GM19468 (cell line): ENCODE measurements around the gene TNPO1.

ENCODE experiments used
- ATAC-seq: cut with Tn5 transposase; IDR thresholded peaks from one replicate; pipeline ENCODE4 v1.9.1; 2021; ENCODE audit warnings: mild to moderate bottlenecking, moderate library complexity, moderate number of reproducible peaks; ENCODE audit not compliant: unreplicated experiment; ENCODE audit errors: extremely low read depth

The TNPO1 gene

DNA sequence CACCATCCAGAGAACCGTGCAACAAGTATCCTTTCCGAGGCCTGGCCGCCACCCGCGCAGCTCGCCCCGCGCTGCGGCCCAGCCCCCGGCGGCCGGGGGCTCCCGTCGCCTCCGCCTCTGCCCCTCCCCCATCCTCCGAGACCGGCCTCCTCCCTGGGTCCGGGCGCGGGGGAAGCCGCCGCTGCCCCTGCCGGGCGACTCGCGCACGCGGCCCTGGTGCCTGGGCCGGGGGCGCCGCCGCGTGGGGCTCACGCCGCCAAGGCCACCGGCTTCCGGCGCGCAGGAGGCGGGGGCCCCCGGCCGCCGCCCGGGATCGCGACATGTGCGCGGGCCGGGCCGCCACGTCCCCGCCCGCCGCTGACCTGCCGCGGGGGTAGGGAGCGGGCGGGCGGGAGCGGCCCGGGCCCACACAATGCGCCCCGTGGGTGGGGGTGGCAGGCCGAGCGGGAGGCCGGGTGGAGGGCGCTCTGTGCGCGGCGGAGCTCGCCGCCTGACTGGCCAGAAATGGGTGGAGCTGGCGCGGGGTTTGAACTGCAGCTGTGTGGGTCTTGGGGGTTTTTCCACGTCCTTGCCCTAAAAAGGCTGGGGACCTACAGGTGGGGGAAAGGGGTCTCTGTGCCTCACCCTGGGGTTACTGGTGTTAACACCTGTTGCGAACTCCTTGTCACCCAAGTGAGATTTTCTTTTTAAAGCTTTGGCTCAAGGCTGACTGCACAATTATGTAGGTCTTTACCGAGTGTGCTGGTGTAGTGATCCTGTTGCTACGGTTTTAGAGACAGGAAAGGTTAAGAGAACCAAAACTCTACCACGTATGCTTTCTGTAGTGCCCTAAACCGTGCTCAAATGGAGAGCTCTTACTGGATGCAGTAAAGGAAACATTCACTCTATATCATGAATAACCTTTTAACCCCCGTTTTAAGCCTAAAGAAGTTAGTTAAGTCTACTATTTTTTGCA is 32.3 kb downstream of the TNPO1 start:
- ATAC-seq: peak; percentile 12

DNA sequence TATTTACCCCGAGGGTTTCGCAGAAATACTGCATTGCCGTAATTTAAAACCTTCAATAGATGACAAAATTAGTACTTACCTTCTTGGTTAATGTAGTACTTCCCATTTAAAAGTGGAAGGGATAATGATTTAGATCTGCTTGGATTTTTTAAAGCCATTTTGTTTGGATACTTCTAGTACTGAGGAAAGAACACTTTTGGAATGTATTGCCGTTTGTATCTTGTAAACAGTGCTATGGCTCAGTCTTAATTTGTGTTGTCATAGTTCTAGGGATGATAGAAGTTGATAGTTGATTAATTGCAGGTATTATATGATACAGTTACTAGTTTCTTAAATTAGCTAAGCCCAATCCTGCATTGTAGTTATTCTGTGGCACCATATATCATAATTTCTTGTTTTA is 33.1 kb downstream of the TNPO1 start:
- no peak for ATAC-seq

GRCh38 chr5:72850113-72850512 is 33.7 kb downstream of the TNPO1 start:
- no peak for ATAC-seq

DNA sequence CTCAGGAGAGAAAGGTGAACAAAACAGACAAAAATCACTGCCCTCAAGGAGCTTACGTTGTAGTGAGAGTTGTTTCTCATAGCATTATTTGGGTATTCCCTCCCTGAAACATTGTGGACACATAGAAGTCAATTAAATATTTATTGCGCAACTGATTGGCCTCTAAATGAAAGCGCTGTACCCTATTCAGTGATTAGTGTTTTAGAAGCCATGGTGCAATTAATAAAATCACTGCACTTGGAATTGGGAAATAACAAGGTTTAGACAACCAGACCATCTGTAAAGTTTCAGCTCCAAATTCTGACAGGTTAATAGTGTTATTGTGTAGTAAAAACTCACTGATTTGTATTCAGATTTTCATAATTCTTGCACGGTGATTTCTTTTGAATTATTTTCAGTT is 35.9 kb downstream of the TNPO1 start:
- ATAC-seq: no peak

DNA sequence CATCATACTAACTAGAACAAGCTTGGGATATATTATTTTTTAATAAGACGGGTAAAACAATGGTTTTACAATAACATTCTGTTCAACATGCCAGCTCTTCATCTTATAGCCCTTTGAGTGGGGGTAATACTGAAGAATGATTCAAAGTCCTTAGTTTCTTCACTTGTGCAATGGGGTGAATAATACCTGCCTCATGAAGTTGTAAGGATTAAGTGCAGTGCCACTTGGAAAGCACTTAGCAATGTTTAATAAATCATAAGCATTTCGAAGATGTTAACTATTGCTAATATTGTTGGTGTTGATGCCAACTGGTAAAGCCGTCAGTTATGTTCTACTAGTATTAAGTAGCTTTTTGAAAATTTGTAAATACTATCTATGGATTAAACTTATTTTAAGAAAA is 38.0 kb downstream of the TNPO1 start:
- ATAC-seq: no peak

DNA sequence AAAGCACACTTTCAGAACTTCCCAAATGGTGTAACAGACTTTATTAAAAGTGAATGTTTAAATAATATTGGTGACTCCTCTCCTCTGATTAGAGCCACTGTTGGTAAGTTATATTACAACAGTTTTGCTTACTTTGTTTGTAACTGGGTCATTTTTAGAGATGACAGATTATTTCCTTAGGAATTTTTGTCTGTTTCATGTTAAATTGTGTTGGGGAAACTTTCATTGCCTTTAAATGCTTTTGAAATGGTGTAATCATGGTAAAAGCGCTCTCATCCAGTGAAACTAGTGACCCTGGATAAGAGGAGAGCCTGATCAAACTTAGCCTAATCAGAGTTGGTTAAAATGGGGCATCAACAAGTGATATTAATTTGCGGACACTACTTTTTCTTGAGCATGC is 39.4 kb downstream of the TNPO1 start:
- ATAC-seq: no peak

GRCh38 chr5:72857396-72857795 is 40.9 kb downstream of the TNPO1 start:
- no peak for ATAC-seq

- no peak for ATAC-seq
These were observed 42.7 kb downstream of the TNPO1 start for GRCh38 chr5:72859127-72859526.

GRCh38 chr5:72860499-72860898 is 44.0 kb downstream of the TNPO1 start:
- no peak for ATAC-seq

- no peak for ATAC-seq
These were observed 55.0 kb downstream of the TNPO1 start for GRCh38 chr5:72871366-72872024.

DNA sequence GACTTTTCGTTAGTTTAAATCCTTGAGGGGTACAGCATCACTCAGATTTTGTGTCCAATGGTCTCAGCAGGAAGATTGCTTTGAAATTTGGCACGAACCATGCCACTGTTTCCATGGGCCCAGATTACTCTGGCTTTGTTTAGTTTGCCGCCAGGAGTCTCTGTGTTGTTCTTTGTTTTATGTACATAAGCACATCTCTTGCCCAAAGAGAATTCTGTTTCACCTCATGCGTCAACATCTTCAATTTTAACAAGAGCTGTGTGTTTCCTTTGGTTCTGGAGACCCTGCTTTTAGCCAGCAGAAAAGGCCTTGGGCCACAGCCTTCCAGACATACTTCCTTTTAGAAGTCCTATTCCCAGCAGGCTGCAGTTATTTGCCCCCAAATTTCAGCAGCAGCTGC is 62.4 kb downstream of the TNPO1 start:
- ATAC-seq: no peak

GRCh38 chr5:72882989-72883388 is 66.5 kb downstream of the TNPO1 start:
- no peak for ATAC-seq

DNA sequence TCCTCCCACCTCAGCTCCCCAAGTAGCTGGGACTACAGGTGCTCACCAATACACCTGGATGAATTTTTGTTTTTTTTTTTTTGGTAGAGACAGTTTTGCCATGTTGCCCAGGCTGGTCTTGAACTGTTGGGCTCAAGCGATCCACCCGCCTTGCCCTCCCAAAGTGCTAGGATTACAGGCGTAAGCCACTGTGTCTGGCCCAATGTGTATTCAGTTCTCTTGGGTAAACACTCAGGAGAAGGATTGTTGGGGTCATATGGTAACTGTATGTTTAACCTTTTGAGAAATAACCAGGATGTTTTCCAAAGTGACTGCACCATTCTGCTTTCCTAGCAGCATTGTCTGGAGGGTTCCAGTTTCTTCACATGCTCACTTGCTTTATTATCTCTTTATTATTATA is 67.4 kb downstream of the TNPO1 start:
- no peak for ATAC-seq

- no peak for ATAC-seq
These were observed 68.4 kb downstream of the TNPO1 start for GRCh38 chr5:72884892-72885291.

GRCh38 chr5:72885824-72886223 is 69.4 kb downstream of the TNPO1 start:
- no peak for ATAC-seq

DNA sequence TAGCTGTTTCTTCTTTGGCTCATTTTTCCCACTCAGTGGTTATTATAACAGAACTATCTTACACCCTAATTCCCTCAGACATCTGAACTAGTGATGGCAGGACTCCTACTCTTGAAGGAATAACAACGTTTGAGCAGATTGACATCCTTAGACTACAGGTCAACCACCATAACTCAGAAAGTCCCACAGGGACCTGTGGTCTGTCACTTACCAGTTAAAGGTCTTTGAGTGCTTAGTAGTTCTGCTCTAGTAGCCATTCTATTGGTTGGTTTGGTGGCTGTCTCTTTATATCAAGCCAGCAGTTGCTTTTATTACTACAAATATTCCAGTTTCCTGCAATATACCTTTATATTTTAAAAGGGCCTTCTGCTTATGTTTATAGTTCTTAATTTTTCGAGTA is 72.1 kb downstream of the TNPO1 start:
- no peak for ATAC-seq

DNA sequence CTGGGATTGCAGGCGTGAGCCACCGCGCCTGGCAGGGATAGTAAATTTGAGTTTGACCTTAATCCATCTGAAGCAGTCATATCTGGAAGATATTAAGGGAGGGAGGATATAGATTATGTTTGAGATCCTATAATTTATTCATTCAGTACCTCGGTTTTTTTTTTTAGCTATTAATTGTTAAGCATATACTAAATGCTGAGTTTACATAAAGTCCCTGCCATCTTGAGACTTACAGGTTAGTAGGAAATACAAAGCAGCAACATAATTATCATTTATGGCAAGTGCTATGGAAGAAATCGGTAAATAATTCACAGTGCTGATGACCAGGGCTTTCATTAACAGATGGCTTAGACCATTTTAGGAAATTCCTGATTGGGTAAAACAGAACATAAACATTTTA is 72.9 kb downstream of the TNPO1 start:
- ATAC-seq: no peak

DNA sequence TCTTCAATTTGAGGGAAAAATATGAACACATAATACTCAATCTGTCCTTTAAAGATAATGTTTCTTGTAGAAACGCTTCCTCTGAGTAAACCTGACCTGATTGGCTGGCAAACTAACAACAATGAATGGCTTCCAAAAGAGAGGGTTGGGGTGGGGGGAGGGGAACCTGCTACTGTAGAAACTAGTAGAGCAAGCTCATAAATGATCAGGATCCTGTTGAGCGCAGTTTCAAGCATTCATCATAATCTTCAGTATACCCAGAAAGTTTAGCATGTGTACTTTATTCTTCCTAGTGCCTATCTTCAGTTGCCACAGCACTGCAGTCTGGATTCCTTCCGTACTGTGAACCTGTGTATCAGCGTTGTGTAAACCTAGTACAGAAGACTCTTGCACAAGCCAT is 76.4 kb downstream of the TNPO1 start:
- ATAC-seq: no peak

DNA sequence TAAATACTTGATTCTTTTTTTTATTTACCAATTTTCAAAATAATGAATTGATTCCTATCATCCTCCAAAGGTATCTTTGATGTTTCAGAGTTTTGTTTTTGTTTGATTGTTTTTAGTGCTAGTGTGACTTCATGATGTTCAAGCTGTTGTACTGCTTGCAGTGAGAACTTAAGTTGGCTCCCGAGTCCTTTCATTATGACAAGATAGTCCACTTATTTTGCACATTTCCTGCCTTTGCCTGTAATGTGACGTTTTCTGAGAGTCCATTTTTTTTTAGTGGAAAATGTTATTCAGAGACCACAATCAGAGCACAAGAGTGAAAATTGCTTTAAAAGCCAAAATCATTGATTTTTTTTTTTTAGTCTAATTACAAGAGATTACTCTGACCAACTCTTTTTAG is 79.3 kb downstream of the TNPO1 start:
- no peak for ATAC-seq

DNA sequence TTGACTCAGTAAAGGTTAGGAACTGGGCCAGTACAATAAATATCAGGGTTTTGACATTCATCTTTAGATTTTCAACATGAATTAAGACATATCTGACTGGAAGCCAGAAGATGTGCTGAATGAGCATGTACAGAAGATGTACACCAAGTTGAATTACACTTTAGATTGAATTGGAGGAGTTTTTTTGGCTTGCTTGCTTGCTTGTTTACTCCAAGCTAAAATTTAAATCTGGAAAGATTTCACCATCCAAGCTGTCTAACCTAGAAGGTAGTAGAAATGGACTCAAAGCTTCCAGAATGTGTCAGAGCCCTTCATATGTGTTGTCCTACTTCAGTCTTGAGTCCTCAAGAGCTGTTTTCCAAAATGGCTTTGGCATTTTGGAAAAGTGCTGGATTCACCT is 90.3 kb downstream of the TNPO1 start:
- ATAC-seq: no peak

DNA sequence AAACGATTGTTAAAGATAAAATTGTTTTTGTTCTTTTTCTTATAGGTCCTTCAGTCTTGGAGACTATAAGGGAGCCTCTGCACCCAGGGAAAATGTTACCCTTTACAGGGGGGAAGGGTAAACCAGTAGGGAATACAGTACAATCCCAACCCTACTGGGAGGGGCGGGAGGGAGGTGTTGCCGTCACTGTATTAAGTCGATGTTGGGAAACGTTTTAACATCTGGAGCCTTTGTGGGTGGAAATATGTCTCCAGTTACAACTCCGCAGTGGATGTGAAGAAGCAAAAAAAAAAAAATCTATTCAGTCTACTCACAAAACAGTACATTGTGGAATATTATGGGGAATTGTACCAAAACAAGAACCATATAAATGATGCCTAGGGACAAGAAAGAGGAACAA is 92.2 kb downstream of the TNPO1 start:
- ATAC-seq: no peak

- ATAC-seq: no peak
These were observed 100.9 kb downstream of the TNPO1 start for GRCh38 chr5:72917371-72917776.
